Omental fat pad (tissue), 4 donors: ENCODE measurements around the gene ILKAP. TPM values are rescaled to one million over a fixed set of nuclear protein-coding genes. Genes with fewer than 3 reads are reported as not detected.
"Not testable (repeated sequence)": the region's sequence is repeated elsewhere in the genome, so short reads cannot be mapped to it uniquely, and the experiment has no call there.

Source experiments
- ATAC-seq: fragments of 150-250 bp; one replicate; pipeline ENCODE4 v1.9.1; 2016; ENCODE audit warnings: mild to moderate bottlenecking, moderate library complexity; ENCODE audit not compliant: low FRiP score
- DNase-seq: peaks from one replicate; pipeline ENCODE4 v3.0.0-alpha.2; 2019; ENCODE audit warnings: low spot score
- total RNA-seq, 4 donors: library from RNA; depleted of rRNA; stranded (reverse); fragments of >200 nt; gene quantifications; one replicate each; pipeline ENCODE4 v1.1.0, GENCODE V29; 2016
- TF ChIP-seq, protein P1 (sequence below), 3 donors: fragments of 450-650 bp; IDR thresholded peaks; one replicate each; pipeline ENCODE4 v1.5.1; 2016 to 2017; ENCODE audit warnings: antibody characterized with exemption in 3 of 3, mild to moderate bottlenecking in 3 of 3, moderate library complexity in 2 of 3

The ILKAP gene
- total RNA-seq, 4 donors from 2014 or later: 20.2 to 51.8 (median 29.7) TPM

DNA sequence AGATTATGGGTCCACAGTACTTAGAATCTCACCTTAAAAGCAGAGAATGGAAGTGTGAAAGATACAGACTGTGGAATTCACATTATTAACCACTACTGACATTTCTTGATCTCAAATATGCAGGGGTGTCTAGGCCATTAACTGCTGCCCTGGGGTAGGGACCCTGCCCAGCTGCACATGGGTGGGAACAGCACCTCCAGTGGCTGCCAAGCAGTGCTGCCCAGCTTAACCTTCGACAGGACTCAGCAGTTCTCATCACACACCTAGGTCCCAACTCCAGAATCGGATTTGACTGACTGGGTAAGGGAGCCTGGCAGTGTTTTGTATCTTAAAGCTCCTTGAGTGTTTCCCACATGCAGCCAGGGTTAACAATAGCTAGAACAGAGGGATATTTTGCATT lies 29.8 kb downstream of the ILKAP start:
- TF ChIP-seq, protein P1, sequence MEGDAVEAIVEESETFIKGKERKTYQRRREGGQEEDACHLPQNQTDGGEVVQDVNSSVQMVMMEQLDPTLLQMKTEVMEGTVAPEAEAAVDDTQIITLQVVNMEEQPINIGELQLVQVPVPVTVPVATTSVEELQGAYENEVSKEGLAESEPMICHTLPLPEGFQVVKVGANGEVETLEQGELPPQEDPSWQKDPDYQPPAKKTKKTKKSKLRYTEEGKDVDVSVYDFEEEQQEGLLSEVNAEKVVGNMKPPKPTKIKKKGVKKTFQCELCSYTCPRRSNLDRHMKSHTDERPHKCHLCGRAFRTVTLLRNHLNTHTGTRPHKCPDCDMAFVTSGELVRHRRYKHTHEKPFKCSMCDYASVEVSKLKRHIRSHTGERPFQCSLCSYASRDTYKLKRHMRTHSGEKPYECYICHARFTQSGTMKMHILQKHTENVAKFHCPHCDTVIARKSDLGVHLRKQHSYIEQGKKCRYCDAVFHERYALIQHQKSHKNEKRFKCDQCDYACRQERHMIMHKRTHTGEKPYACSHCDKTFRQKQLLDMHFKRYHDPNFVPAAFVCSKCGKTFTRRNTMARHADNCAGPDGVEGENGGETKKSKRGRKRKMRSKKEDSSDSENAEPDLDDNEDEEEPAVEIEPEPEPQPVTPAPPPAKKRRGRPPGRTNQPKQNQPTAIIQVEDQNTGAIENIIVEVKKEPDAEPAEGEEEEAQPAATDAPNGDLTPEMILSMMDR (IDR thresholded peaks at IDR 0.05): no peak
- ATAC-seq (no peak), DNase-seq (no peak)

DNA sequence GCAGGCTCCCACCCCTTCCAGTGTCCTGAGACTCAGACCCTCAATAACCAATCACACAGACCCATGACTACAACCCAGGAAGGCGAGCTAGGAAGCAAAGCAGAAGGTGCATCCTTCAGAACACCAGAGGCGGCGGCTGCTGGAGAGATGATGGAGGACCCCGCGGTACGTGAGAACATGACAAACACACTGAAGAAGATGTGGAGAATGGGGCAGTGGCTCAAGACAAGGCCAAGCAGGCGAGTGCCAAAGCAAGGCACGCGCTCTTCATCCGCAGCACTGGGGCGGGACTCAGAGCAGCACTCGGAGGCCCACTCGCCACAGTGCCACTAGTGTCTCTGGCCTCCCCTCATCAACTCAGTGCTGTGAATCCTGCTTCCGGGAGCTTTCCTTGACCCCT lies 31.1 kb downstream of the ILKAP start:
- TF ChIP-seq, protein P1 (IDR thresholded peaks at IDR 0.05): no peak
- DNase-seq (no peak), ATAC-seq (no peak)

GRCh38 chr2:238171575-238172187 lies 31.8 kb downstream of the ILKAP start:
- no peak for DNase-seq
- ATAC-seq: no peak

GRCh38 chr2:238171072-238171431 lies 32.4 kb downstream of the ILKAP start:
- ATAC-seq, DNase-seq: not testable (repeated sequence)

More at GRCh38 chr2:238171575-238172187, 31.8 kb downstream of the ILKAP start:
- TF ChIP-seq, protein P1 (IDR thresholded peaks at IDR 0.05): no peak

DNA sequence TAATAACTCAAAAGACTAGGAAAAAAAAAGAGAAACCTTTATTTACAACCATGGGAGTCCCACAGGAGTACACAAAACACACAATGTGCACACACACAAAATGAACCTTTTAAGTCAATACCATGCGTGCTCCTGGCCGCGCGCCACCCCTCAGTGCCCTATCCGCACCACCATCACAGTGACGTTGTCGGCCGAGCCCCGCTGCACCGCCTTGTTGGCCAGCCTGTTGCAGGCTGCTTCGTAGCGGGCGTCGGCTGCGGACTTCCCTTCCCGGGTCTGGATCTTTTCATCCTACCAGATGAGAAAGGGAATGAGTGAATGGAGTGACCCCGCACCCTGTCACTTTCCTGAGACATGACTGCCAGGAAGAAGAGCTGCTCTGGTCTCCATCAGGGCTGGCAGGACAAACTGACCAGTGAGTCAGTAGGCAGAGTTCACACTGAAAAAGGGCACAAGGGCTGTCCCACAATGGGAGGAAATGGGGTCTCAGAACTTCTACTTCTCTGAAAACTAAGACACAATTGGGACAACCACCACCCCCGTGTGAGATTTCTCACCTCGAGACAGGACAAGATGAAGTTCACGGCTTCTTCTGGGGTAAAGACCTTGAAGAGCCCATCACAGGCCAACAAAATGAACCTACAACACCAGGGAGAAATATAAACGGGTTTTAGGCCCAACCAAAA lies 33.0 kb downstream of the ILKAP start:
- TF ChIP-seq, protein P1 (IDR thresholded peaks at IDR 0.05): no peak
- no peak for ATAC-seq
- DNase-seq: no peak

GRCh38 chr2:238169708-238170251 lies 33.7 kb downstream of the ILKAP start:
- ATAC-seq (peak; percentile 57), DNase-seq (no peak)
- TF ChIP-seq, protein P1 (IDR thresholded peaks at IDR 0.05): no peak

GRCh38 chr2:238169048-238169707 lies 34.3 kb downstream of the ILKAP start:
- ATAC-seq (peak; percentile 41), DNase-seq (no peak)
- TF ChIP-seq, protein P1 (IDR thresholded peaks at IDR 0.05): no peak
